SH-SY5Y (cell line): ENCODE data around the gene HABP2.

Experiments used
- GATA2 ChIP-seq: IDR thresholded peaks from 2 replicates; pipeline ENCODE4 v1.6.1; 2011; ENCODE audit warnings: mild to moderate bottlenecking, low read depth, low read length
- GATA3 ChIP-seq: IDR thresholded peaks from 2 replicates; pipeline ENCODE4 v1.6.1; 2011; ENCODE audit warnings: low read depth, mild to moderate bottlenecking, low read length, moderate library complexity

Gene HABP2

GRCh38 chr10:113592380-113592779 lies 39.5 kb downstream of the HABP2 start:
- no peak for TF ChIP-seq GATA3

GRCh38 chr10:113594652-113595051 lies 41.8 kb downstream of the HABP2 start:
- TF ChIP-seq GATA2 (no peak), GATA3 (no peak)

- TF ChIP-seq GATA3 (no peak), GATA2 (no peak)
Measured at GRCh38 chr10:113600569-113600968, 47.7 kb downstream of the HABP2 start.

- no peak for TF ChIP-seq GATA3
- TF ChIP-seq GATA2 = no peak
Measured at GRCh38 chr10:113603057-113603777, 50.4 kb downstream of the HABP2 start.

GRCh38 chr10:113604572-113604971 lies 51.7 kb downstream of the HABP2 start:
- TF ChIP-seq GATA3 = no peak
- no peak for TF ChIP-seq GATA2

- no peak for TF ChIP-seq GATA2
- no peak for TF ChIP-seq GATA3
Measured at GRCh38 chr10:113605268-113605978, 52.6 kb downstream of the HABP2 start.

- TF ChIP-seq GATA3 = no peak
- no peak for TF ChIP-seq GATA2
Measured at GRCh38 chr10:113609704-113610108, 56.9 kb downstream of the HABP2 start.

GRCh38 chr10:113610631-113611601 lies 58.1 kb downstream of the HABP2 start:
- TF ChIP-seq GATA2 (no peak), GATA3 (no peak)

- TF ChIP-seq GATA2 (no peak), GATA3 (no peak)
Measured at GRCh38 chr10:113612154-113612553, 59.3 kb downstream of the HABP2 start.

- TF ChIP-seq GATA3 (no peak), GATA2 (no peak)
Measured at GRCh38 chr10:113613427-113613826, 60.6 kb downstream of the HABP2 start.

- TF ChIP-seq GATA2 (no peak), GATA3 (no peak)
Measured at GRCh38 chr10:113613977-113614690, 61.3 kb downstream of the HABP2 start.

- TF ChIP-seq GATA3 (no peak), GATA2 (no peak)
Measured at GRCh38 chr10:113616244-113617074, 63.6 kb downstream of the HABP2 start.

GRCh38 chr10:113617086-113617485 lies 64.2 kb downstream of the HABP2 start:
- TF ChIP-seq GATA2 = no peak
- TF ChIP-seq GATA3 = no peak

- no peak for TF ChIP-seq GATA2
- no peak for TF ChIP-seq GATA3
Measured at GRCh38 chr10:113618338-113618737, 65.5 kb downstream of the HABP2 start.
